A673 (cell line): Measurements from ENCODE around the gene SIN3B. TPM values are rescaled to one million over a fixed set of nuclear protein-coding genes. Genes with fewer than 3 reads are reported as not detected.

Source experiments
- BruUV-seq: library from RNA; stranded (reverse); fragments of 400-500 nt; replicated peaks from 2 replicates; lab custom pipeline; 2021; lab: Mats Ljungman, UMichigan
- CTCF ChIA-PET: fragments of 300-600 bp; sonication (Branson Sonifier 250); formaldehyde crosslinking; loops from one replicate; lab custom pipeline; 2022; ENCODE audit warnings: antibody characterized with exemption; lab: Charles Lee
- POLR2A ChIA-PET: fragments of 300-600 bp; sonication (Branson Sonifier 250); formaldehyde crosslinking; loops from one replicate; lab custom pipeline; 2022; ENCODE audit warnings: antibody characterized with exemption; ENCODE audit not compliant: low non-redundant PET; lab: Charles Lee
- DNase-seq: peaks from one replicate; pipeline ENCODE4 v3.0.0-alpha.2; 2015; ENCODE audit warnings: low spot score
- H3K27ac ChIP-seq: fragments of 200-600 bp; sonication (generic); 2 replicates; pipeline ENCODE4 v1.5.1; 2016; ENCODE audit warnings: mixed run types, low read depth, mild to moderate bottlenecking, mixed read lengths, antibody characterized with exemption, low read length; ENCODE audit not compliant: poor library complexity, severe bottlenecking
- H3K27me3 ChIP-seq: fragments of 200-600 bp; sonication (generic); replicated peaks from 2 replicates; pipeline ENCODE4 v1.6.1; 2017; ENCODE audit warnings: mixed run types, low read depth, mild to moderate bottlenecking, mixed read lengths, antibody characterized with exemption, low read length; ENCODE audit not compliant: insufficient read depth, poor library complexity
- H3K36me3 ChIP-seq: fragments of 200-600 bp; sonication (generic); 2 replicates; pipeline ENCODE4 v1.6.1; 2016; ENCODE audit warnings: mixed run types, mild to moderate bottlenecking, mixed read lengths, antibody characterized with exemption, low read length; ENCODE audit not compliant: insufficient read depth, poor library complexity, severe bottlenecking
- H3K4me1 ChIP-seq: fragments of 200-600 bp; sonication (generic); 2 replicates; pipeline ENCODE4 v1.6.1; 2017; ENCODE audit warnings: mixed run types, mild to moderate bottlenecking, mixed read lengths, antibody characterized with exemption, low read length; ENCODE audit not compliant: insufficient read depth, poor library complexity, severe bottlenecking
- H3K4me3 ChIP-seq: fragments of 200-600 bp; sonication (generic); 2 replicates; pipeline ENCODE4 v1.5.1; 2016; ENCODE audit warnings: low read depth, mixed run types, mild to moderate bottlenecking, mixed read lengths, low read length; ENCODE audit not compliant: poor library complexity, severe bottlenecking
- H3K9me3 ChIP-seq: fragments of 200-600 bp; sonication (generic); 2 replicates; pipeline ENCODE4 v1.6.1; 2016; ENCODE audit warnings: mixed run types, low read depth, mild to moderate bottlenecking, mixed read lengths, antibody characterized with exemption, low read length; ENCODE audit not compliant: poor library complexity, severe bottlenecking
- CTCF ChIP-seq: fragments of 300-800, 200-600 bp; sonication (generic); conservative IDR thresholded peaks from 2 replicates; pipeline ENCODE4 v1.5.1; 2017; ENCODE audit warnings: low read depth, mild to moderate bottlenecking, antibody characterized with exemption, low read length, moderate library complexity, mixed read lengths
- EZH2 ChIP-seq: fragments of 200-600 bp; sonication (generic); IDR thresholded peaks from 2 replicates; pipeline ENCODE4 v1.6.1; 2017; ENCODE audit warnings: borderline replicate concordance, low read depth, mild to moderate bottlenecking, mixed read lengths, antibody characterized with exemption, low read length; ENCODE audit not compliant: poor library complexity, severe bottlenecking
- intact Hi-C: fragments of 100-400 bp; cut with micrococcal nuclease; formaldehyde crosslinking; loops from one replicate; pipeline ENCODE4 v1.10.0; 2022; ENCODE audit not compliant: unreplicated experiment
- total RNA-seq: library from RNA; stranded (reverse); gene quantifications from 2 replicates; pipeline ENCODE4 v1.2.3, GENCODE V29; 2021

SIN3B gene
- total RNA-seq, 1 experiment from 2014 or later: 76.7 TPM

GRCh38 chr19:16861011-16861410 is 31.8 kb downstream of the SIN3B start:
- Histone ChIP-seq H3K9me3 (no peaks in the 10 kb centered on the region), H3K27ac (no peak overlapping the region), H3K36me3 (peaks cover 38% of the 10 kb centered on the region), H3K4me3 (no peak overlapping the region), H3K4me1 (no peaks in the 10 kb centered on the region), H3K27me3 (no peaks in the 10 kb centered on the region)
- TF ChIP-seq CTCF: no peak
- no peak for TF ChIP-seq EZH2
- BruUV-seq: no TSS peak
- ChIA-PET CTCF (no interaction called here), POLR2A (no interaction called here)
- intact Hi-C loops: no loop called here
- no peak for DNase-seq

GRCh38 chr19:16861834-16862233 is 32.6 kb downstream of the SIN3B start:
- Histone ChIP-seq H3K9me3 (no peaks in the 10 kb centered on the region), H3K4me1 (no peaks in the 10 kb centered on the region), H3K27me3 (no peaks in the 10 kb centered on the region), H3K36me3 (peaks cover 42% of the 10 kb centered on the region), H3K4me3 (no peak overlapping the region), H3K27ac (peak overlapping the region; percentile 14)
- ChIA-PET CTCF (no interaction called here), POLR2A (no interaction called here)
- peak; percentile 7 for DNase-seq
- intact Hi-C loops: no loop called here
- BruUV-seq: no TSS peak
- no peak for TF ChIP-seq EZH2
- TF ChIP-seq CTCF: no peak

- CTCF ChIA-PET: no interaction called here
- H3K36me3 ChIP-seq: peaks cover 42% of the 10 kb centered on the region
- intact Hi-C loops: no loop called here
Measured at GRCh38 chr19:16862826-16863415, 33.7 kb downstream of the SIN3B start.

More at GRCh38 chr19:16862826-16863415, 33.7 kb downstream of the SIN3B start:
- TF ChIP-seq EZH2 (no peak), CTCF (no peak)
- Histone ChIP-seq H3K27ac (no peak overlapping the region), H3K4me1 (no peaks in the 10 kb centered on the region), H3K27me3 (no peaks in the 10 kb centered on the region), H3K9me3 (no peaks in the 10 kb centered on the region), H3K4me3 (no peak overlapping the region)
- BruUV-seq: no TSS peak
- no peak for DNase-seq
- POLR2A ChIA-PET: no interaction called here
